GM18502 (cell line): ENCODE measurements around the gene SAP30.

ENCODE experiments used
- ATAC-seq: cut with Tn5 transposase; IDR thresholded peaks from one replicate; pipeline ENCODE4 v1.9.1; 2021; ENCODE audit warnings: mild to moderate bottlenecking; ENCODE audit not compliant: unreplicated experiment, poor library complexity

The SAP30 gene

DNA sequence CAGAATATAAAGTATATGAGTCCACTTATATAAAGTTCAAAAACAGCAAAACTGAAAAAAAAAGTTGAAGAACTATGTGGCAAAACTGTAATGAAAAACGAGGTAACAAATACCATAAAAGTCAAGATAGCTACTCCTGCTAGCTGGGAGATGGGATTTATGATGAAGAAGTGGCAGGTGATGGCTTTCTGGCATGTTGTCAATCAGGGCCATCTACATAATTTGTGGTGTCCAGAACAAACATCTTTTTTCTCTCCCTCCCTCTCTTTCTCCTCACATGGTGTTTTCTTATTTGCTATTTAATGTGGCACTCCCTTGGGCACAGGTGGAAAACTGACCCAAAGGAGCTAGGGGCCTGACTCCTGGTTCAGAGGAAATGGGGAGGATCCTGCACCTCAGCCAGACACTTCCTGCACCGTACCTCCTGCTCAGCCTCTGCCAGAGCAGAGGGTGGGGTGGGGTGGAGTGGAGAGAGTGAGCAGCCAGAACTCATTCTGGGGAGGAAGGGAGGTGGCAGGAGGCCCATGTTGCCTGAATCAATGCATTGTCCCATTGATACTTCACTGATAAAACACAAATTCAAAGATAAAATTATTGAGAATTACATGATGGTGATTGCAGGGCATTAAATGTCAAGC lies 5.3 kb upstream of the SAP30 start:
- no peak for ATAC-seq

DNA sequence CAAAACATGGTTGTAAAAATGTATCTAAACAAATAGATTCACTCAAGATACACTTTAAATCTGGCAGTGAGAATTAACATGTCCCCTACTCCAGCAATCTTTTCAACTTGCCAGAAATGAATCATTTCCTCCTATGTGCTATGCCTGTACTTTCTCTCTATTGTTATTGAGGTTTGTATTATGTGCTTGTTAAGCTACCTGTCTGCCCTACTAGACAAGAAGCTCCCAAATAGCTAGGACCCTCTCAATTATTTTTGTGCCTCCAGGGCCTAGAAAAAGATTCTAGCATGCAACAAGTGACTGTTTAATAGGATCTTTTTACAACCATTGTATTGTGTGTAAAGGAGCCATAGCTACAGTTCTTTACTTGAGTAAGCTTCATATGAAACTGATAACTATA lies 3.5 kb upstream of the SAP30 start:
- peak; percentile 27 for ATAC-seq

DNA sequence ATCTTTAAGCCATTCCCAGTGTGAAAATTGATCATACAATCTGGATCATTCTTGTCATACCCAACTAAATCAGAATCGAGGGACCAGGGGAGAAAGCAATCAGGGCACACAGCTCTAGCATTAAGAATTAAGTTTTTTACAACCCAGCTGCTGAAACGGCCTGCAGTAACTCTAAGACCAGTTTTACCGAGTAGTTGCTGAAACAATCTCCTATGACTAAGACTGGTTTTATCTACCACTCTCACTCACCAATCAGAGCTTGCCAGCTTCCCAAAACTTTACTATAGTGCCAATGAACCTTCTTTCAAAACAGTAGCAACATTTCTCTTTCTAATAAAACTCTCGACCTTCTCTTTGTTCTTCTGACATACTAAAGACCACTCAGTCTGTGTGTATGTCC lies 2.8 kb upstream of the SAP30 start:
- ATAC-seq, result no peak

DNA sequence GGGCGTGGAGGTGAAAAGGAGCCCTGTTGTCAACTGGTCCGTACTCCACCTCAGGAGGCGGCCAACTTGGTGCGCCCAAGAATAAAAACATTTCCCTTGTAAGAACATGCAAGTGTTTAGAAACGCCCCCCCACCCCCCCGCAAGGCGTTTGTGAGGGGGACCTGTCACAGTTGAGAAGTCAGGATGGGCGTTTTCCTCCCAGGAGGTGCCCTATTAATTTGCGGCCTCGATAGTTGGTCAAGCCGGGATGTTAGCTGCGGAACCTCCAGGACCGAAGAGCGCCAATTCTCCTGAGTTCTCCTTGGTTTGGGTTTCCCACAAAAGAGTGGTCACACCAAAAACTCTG lies 651 bp upstream of the SAP30 start:
- ATAC-seq, result peak; percentile 8

GRCh38 chr4:173371292-173372192 lies 788 bp downstream of the SAP30 start:
- ATAC-seq, result peak; percentile 22

- no peak for ATAC-seq
Observed at GRCh38 chr4:173374588-173374987, 3.8 kb downstream of the SAP30 start.

GRCh38 chr4:173379929-173380328 lies 9.2 kb downstream of the SAP30 start:
- ATAC-seq, result no peak

DNA sequence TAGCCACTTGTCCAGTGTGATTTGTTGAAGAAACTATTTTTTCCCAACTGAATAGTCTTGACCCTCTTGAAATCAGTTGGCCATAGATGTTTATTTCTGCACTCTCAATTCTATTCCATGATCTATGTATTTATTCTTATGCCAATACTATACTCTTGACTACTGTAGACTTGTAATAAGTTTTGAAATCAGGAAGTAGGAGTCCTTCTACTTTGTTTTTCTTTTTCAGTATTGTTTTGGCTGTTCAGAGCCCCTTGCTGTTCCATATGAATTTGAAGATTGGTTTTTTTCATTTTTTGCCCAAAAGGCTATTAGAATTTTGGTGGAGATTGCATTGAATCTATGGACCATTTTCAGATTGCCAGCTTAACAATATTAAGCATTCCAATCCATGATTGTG lies 10.2 kb downstream of the SAP30 start:
- ATAC-seq, result peak; percentile 72

- ATAC-seq, result no peak
Observed at GRCh38 chr4:173381610-173382009, 10.9 kb downstream of the SAP30 start.

DNA sequence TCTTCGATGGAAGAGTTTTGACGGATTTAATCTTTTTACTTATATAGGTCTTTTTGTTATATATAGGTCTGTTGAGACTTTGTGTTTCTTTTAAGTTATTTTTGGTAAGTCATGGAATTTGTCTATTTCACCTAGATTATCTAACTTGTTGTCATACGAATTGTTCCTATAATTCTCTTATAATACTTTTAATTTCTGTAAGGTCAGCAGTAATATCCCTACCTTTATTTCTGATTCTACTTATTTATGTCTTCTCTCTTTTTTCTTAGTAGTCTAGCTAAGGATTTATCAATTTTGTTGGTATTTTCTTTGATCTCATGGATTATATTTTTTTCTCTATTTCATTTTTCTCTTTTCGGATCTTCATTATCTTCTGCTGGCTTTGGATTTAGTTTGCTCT lies 11.6 kb downstream of the SAP30 start:
- ATAC-seq, result no peak

- ATAC-seq, result no peak
Observed at GRCh38 chr4:173386751-173387150, 16.0 kb downstream of the SAP30 start.

- ATAC-seq, result no peak
Observed at GRCh38 chr4:173391701-173392100, 20.9 kb downstream of the SAP30 start.

- ATAC-seq, result no peak
Observed at GRCh38 chr4:173397604-173398003, 26.9 kb downstream of the SAP30 start.

DNA sequence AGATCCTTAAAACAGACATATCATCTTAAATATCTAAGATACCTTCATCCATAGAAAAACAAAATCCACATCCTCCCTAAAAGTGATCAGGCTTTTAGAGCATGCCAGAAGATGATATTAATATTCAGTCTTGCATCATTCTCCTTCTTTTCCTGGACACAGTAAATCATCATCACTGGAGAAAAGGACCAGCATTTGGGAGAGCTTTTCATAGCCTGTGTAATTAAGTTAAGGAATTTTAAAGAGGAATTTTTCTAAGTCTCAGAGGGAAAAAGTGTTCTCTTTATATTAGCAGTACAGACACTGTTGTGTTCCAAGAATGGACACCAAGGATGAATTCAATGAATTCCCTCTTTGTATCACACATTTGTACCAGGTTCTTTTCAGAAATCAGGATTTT lies 27.5 kb downstream of the SAP30 start:
- ATAC-seq, result no peak

DNA sequence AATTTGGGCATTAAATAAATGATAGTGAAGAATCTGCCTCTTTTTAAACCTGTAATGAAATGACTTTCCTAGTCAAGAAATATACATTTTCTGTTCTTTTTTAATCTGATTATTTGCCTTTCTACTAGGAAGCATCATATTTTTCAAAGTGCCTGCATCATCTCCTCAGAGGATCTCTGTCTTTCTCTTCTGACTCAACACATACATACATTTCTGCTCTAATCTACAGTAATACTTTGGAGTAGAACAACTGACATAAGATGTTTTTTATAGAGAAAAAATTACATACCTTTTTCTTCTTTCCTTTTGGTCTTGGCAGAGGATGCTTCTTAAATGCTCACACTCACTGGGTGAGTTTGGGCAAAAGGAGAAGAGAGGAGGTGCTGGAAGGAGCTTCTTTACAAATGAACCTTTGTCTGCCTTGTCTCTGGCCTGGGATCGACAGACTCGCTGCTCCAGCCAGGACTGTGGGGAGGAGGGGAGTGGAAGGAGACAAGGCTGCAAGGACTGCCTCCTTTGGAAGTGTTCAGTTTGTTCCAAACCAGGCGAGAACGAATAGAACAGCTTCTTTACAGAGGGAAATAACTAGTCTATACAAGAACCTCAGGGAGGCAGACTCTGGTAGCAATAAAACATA lies 28.1 kb downstream of the SAP30 start, which contains the start of gene SCRG1:
Gene SCRG1 (minus strand): TSS at position 338 of the 637 bp plus-strand sequence. CDS start 7,702 bp downstream, outside the sequence.
- no peak for ATAC-seq

- ATAC-seq, result no peak
Observed at GRCh38 chr4:173401063-173401462, 30.3 kb downstream of the SAP30 start.

- no peak for ATAC-seq
Observed at GRCh38 chr4:173403051-173403450, 32.3 kb downstream of the SAP30 start.

GRCh38 chr4:173404296-173404865 lies 33.6 kb downstream of the SAP30 start:
- no peak for ATAC-seq

- peak; percentile 70 for ATAC-seq
Observed at GRCh38 chr4:173405840-173406606, 35.3 kb downstream of the SAP30 start.

DNA sequence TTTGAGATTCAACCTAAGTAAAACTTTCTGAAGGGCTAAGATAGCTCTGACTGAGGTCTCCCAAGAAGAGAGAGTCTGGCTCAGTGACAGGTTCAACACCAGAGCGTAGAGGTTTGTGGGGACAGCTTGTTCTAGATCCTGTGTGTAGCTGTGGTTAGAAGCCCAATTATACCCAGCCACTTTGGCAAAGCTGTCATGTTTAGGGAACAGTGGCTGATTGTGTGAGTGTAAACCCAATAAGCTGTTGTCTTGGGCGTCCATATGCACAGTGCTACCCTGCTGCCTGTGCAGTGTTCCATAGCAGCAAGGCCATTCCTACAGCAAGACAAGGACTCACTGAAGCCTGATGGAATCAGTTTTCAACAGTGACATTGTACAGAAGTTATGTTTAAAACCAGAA lies 39.3 kb downstream of the SAP30 start:
- ATAC-seq, result no peak
